ENCODE measurements around the gene PYCARD. TPM values are rescaled to one million over a fixed set of nuclear protein-coding genes. Genes with fewer than 3 reads are reported as not detected.
"Not testable (repeated sequence)": the region's sequence is repeated elsewhere in the genome, so short reads cannot be mapped to it uniquely, and the experiment has no call there.

PYCARD gene
- total RNA-seq: 32.2 and 33.1 TPM in 2 replicates

GRCh38 chr16:31202414-31203375 lies at the start of gene PYCARD:
TSS of gene PYCARD (minus strand) at chr16:31202760. CDS start at chr16:31202690, 70 bp downstream.
- DNase-seq (ENCODE audit: extremely low read depth, low read depth, low spot score): no peak

- no peak for DNase-seq (ENCODE audit: extremely low read depth, low read depth, low spot score)
These were observed 48.9 kb upstream of the PYCARD start for GRCh38 chr16:31251435-31251834.

- DNase-seq (ENCODE audit: extremely low read depth, low read depth, low spot score): no peak
These were observed 48.3 kb upstream of the PYCARD start for GRCh38 chr16:31250782-31251384.

GRCh38 chr16:31248344-31248743 lies 45.8 kb upstream of the PYCARD start:
- no peak for DNase-seq (ENCODE audit: extremely low read depth, low read depth, low spot score)

- no peak for DNase-seq (ENCODE audit: extremely low read depth, low read depth, low spot score)
These were observed 43.7 kb upstream of the PYCARD start for GRCh38 chr16:31246296-31246695.

GRCh38 chr16:31245598-31245997 lies 43.0 kb upstream of the PYCARD start:
- not testable (repeated sequence) for DNase-seq (ENCODE audit: extremely low read depth, low read depth, low spot score)

GRCh38 chr16:31243734-31244670 lies 41.4 kb upstream of the PYCARD start:
- DNase-seq (ENCODE audit: extremely low read depth, low read depth, low spot score): no peak

GRCh38 chr16:31242206-31242605 lies 39.6 kb upstream of the PYCARD start:
- DNase-seq (ENCODE audit: extremely low read depth, low read depth, low spot score): no peak

- no peak for DNase-seq (ENCODE audit: extremely low read depth, low read depth, low spot score)
These were observed 35.5 kb upstream of the PYCARD start for GRCh38 chr16:31238041-31238440.

GRCh38 chr16:31229501-31229900 lies 26.9 kb upstream of the PYCARD start:
- DNase-seq (ENCODE audit: extremely low read depth, low read depth, low spot score): no peak

- no peak for DNase-seq (ENCODE audit: extremely low read depth, low read depth, low spot score)
These were observed 25.6 kb upstream of the PYCARD start for GRCh38 chr16:31228206-31228605.

GRCh38 chr16:31225193-31225592 lies 22.6 kb upstream of the PYCARD start:
- no peak for DNase-seq (ENCODE audit: extremely low read depth, low read depth, low spot score)

GRCh38 chr16:31224092-31224955 lies 21.8 kb upstream of the PYCARD start:
- no peak for DNase-seq (ENCODE audit: extremely low read depth, low read depth, low spot score)

GRCh38 chr16:31223044-31223443 lies 20.5 kb upstream of the PYCARD start:
- no peak for DNase-seq (ENCODE audit: extremely low read depth, low read depth, low spot score)

GRCh38 chr16:31221357-31222160 lies 19.0 kb upstream of the PYCARD start:
- no peak for DNase-seq (ENCODE audit: extremely low read depth, low read depth, low spot score)

GRCh38 chr16:31219154-31219741 lies 16.7 kb upstream of the PYCARD start:
- DNase-seq (ENCODE audit: extremely low read depth, low read depth, low spot score): no peak

GRCh38 chr16:31217136-31217530 lies 14.6 kb upstream of the PYCARD start:
- no peak for DNase-seq (ENCODE audit: extremely low read depth, low read depth, low spot score)

GRCh38 chr16:31216422-31217135 lies 14.0 kb upstream of the PYCARD start, which contains the start of gene PYDC1:
TSS of gene PYDC1 (minus strand) at chr16:31217135. CDS start at chr16:31217028, 107 bp downstream.
- no peak for DNase-seq (ENCODE audit: extremely low read depth, low read depth, low spot score)
